RWPE2 (cell line): ENCODE results near the gene CTDP1.

ENCODE experiments used
- ATAC-seq: fragments of 200-7000 bp; cut with Tn5 transposase; 3 replicates; pipeline ENCODE4 v1.9.1; 2021; ENCODE audit warnings: low read depth
- DNase-seq: peaks from one replicate; pipeline ENCODE4 v3.0.0-alpha.2; 2020; ENCODE audit warnings: low spot score
- H3K27ac ChIP-seq: fragments of 450-650 bp; 2 replicates; pipeline ENCODE4 v1.5.1; 2017; ENCODE audit warnings: mild to moderate bottlenecking; ENCODE audit not compliant: poor library complexity, severe bottlenecking
- H3K27me3 ChIP-seq: fragments of 250-450 bp; sonication (Bioruptor Pico); 2 replicates; pipeline ENCODE4 v1.5.1; 2021; ENCODE audit warnings: mild to moderate bottlenecking, moderate library complexity; ENCODE audit not compliant: insufficient read depth, poor library complexity, severe bottlenecking
- H3K36me3 ChIP-seq: fragments of 250-450 bp; sonication (Bioruptor Pico); 2 replicates; pipeline ENCODE4 v1.5.1; 2020; ENCODE audit warnings: low read depth, mild to moderate bottlenecking, moderate library complexity
- H3K4me1 ChIP-seq: fragments of 250-450 bp; sonication (Bioruptor Pico); 2 replicates; pipeline ENCODE4 v1.5.1; 2021; ENCODE audit warnings: mild to moderate bottlenecking, moderate library complexity; ENCODE audit not compliant: insufficient read depth, poor library complexity, severe bottlenecking
- H3K4me3 ChIP-seq: fragments of 250-450 bp; sonication (Bioruptor Pico); 2 replicates; pipeline ENCODE4 v1.5.1; 2021; ENCODE audit warnings: mild to moderate bottlenecking, moderate library complexity; ENCODE audit not compliant: severe bottlenecking
- H3K9me3 ChIP-seq: fragments of 250-450 bp; sonication (Bioruptor Pico); 2 replicates; pipeline ENCODE4 v1.5.1; 2021; ENCODE audit warnings: mild to moderate bottlenecking, moderate library complexity; ENCODE audit not compliant: severe bottlenecking
- TF ChIP-seq, protein P1 (sequence below): fragments of 450-650 bp; IDR thresholded peaks from one replicate; pipeline ENCODE4 v1.5.1; 2017; ENCODE audit warnings: mild to moderate bottlenecking, moderate library complexity; ENCODE audit not compliant: poor library complexity, severe bottlenecking

CTDP1 gene

DNA sequence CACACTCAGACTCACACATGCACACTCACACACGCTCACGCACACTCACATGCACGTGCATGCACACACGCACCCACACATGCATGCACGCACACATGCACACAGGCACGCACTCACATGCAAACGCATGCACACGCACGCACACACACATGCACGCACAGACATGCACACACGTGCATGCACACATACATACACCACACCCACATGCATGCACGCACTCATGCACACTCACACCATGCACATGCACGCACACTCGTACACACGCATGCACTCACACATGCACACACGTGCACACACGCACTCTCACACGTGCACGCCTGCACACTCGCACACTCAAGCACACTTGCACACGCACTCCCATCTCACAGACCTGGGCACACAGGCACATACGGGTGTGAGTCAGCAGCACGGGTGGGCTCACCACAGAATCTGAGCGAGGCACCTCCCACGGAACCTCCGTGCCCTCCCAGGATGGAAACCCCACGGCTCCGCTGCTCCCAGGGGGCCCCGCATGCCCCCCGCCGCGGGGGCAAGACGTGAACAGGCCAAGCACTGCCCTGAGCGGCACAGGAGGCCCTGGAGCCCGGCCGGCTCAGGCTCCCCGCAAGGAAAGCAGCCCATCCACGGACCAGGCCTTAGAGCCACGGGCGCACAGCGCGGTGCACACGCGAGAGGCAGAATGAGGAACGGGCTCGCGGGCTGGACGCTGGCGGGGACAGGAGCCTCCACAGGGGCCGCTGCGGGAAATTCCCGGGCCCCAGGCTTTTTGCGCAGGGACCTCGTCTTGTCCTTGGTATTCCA, 109.7 kb downstream of the CTDP1 start:
- no peak overlapping the region for H3K4me3 ChIP-seq
- peaks cover 21% of the 10 kb centered on the region for H3K4me1 ChIP-seq
- no peaks in the 10 kb centered on the region for H3K9me3 ChIP-seq
- ATAC-seq (no peak), DNase-seq (peak; percentile 52)
- H3K27me3 ChIP-seq = peaks cover 18% of the 10 kb centered on the region
- H3K27ac ChIP-seq = no peak overlapping the region
- TF ChIP-seq, protein P1, sequence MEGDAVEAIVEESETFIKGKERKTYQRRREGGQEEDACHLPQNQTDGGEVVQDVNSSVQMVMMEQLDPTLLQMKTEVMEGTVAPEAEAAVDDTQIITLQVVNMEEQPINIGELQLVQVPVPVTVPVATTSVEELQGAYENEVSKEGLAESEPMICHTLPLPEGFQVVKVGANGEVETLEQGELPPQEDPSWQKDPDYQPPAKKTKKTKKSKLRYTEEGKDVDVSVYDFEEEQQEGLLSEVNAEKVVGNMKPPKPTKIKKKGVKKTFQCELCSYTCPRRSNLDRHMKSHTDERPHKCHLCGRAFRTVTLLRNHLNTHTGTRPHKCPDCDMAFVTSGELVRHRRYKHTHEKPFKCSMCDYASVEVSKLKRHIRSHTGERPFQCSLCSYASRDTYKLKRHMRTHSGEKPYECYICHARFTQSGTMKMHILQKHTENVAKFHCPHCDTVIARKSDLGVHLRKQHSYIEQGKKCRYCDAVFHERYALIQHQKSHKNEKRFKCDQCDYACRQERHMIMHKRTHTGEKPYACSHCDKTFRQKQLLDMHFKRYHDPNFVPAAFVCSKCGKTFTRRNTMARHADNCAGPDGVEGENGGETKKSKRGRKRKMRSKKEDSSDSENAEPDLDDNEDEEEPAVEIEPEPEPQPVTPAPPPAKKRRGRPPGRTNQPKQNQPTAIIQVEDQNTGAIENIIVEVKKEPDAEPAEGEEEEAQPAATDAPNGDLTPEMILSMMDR = no peak
- no peaks in the 10 kb centered on the region for H3K36me3 ChIP-seq

DNA sequence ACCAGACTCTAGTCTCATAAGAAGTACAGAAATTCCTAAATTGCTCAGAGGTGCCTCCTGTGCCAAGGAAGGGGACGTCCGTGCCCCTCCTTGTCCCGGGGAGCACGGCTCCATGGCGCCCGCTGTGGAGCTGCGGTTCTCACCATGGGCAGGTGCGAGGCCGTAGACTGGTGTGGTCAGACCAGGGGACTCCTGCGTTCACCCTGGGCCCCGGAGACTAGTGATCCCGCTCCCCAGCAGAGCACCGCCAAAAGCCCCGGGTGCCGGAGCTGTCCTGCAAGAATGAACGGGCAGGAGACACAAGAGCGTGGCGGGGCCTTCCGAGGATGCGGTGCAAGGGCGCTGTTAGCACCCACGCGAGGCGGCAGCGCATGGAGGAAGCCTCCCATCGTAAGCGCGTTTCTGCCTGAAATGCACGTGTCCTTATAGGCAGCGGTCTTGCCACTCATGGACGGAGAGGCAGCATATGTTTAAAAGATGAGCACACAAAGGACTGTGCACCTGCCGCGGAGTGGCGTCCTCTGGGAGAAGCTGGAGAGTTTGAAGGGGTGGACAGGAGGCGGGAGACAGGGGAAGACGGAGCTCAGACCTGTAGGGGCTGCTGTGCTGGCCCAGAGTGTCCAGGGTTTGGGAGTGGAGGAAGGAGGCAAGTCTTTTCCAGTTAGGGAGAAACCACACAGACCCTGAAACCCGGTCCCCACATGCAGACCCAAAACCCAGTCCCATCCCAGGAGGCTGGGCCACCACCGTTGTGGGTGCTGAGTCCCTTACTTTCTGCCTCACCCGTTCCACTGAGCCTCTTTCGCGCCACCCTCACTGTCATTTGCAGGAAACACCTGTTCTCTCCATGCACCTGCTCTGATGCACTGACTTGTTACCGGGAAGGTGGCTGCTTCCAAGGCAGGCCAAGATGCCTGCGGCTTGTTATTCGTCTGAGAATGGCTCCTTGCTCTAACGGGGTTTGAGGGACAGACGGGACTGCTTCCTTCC, 110.6 kb downstream of the CTDP1 start:
- peak overlapping the region; percentile 79 for H3K27ac ChIP-seq
- DNase-seq = peak; percentile 61
- H3K4me3 ChIP-seq = no peak overlapping the region
- no peaks in the 10 kb centered on the region for H3K9me3 ChIP-seq
- TF ChIP-seq, protein P1 = no peak
- H3K4me1 ChIP-seq = peaks cover 21% of the 10 kb centered on the region
- ATAC-seq = no peak
- peaks cover 18% of the 10 kb centered on the region for H3K27me3 ChIP-seq
- no peaks in the 10 kb centered on the region for H3K36me3 ChIP-seq

DNA sequence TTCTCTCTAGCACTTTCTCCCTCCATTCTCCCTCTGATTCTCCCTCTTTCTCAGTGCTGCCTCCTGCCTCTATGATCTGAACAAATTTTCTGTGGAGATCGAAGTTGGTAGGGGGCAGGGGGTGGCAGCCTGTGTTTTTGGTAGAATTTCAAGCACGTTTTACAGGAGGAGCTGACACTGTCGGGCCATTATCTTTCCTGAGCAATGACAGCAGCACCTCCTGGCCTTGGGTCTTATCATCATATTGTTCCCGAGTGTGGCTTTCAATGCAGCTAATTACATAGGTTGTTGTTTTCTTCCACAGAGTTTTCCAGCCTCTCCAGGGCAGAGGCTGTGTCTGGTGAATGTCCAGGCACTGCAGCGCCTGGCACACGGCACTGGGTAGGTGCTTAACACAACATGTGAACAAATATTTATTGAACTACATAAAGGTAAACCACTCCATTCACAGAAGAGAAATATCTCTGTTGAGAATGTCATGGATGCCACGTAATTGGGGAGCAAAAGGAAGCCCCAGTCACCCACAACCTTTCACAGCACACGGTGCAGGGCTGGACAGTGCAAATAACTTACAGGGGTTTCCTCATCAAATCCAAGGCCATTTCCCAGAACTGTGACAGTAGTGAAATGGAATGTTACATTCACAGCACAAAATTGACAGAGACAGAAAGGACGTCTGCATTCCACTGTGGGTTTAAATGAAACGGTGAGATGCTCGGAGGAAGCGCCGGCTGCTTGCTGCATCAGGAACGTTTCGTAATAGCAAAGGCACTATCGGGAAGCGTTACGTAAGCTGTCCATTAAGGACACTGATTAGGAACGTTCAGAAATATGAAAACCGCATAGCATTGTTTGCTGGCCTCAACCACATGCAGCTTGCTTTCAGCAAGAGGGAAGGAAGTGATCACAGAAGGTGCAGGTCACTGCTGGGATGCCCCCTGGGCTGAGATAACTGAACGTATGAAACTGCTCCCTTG, 111.7 kb downstream of the CTDP1 start:
- TF ChIP-seq, protein P1 = no peak
- Histone ChIP-seq H3K9me3 (no peaks in the 10 kb centered on the region), H3K36me3 (no peaks in the 10 kb centered on the region), H3K4me3 (no peak overlapping the region), H3K27ac (peak overlapping the region; percentile 79), H3K27me3 (peaks cover 22% of the 10 kb centered on the region), H3K4me1 (peaks cover 25% of the 10 kb centered on the region)
- DNase-seq (no peak), ATAC-seq (peak; percentile 89)

DNA sequence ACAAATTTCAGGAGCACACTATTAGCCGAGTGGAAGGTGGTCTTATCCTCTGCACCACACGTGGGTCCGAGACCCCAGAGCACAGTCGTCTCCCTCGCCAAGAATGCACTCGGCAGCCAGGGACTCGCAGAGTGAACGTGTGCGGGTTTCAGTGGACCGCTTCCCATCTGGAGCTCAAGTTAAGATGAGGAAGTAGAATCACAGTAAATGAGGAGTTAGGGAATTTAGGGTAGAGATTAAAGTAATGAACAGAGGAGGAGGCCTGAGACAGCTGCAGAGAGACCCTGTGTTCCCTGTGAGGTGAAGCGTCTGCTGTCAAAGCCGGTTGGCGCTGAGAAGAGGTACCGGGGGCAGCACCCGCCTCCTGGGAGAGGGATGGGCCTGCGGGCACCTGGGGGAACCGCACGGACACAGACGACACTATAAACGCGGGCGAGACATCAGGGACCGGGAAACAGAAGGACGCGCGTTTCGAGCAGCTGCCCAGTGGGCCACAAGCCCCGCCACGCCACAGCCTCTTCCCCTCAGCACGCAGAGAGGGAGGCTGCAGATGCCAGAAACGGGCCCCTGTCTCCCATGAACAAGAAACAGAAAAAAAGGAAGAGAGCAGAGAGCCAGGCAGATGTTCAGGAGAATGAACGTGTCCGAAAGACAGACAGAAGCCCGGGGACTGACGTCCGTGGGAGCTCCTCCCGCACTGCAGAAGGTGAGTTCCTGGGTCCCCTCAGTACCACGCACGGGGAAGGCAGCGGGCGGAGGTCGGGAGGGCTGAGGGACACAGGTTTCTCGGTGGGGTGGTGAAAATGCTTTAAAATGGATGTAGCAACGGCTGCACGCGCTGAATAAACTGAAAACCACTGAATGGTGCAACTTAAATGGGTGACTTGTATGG, 112.7 kb downstream of the CTDP1 start:
- H3K4me1 ChIP-seq = peaks cover 18% of the 10 kb centered on the region
- peaks cover 24% of the 10 kb centered on the region for H3K27me3 ChIP-seq
- TF ChIP-seq, protein P1 = no peak
- H3K4me3 ChIP-seq = no peak overlapping the region
- ATAC-seq = no peak
- DNase-seq = peak; percentile 57
- no peaks in the 10 kb centered on the region for H3K9me3 ChIP-seq
- H3K36me3 ChIP-seq = no peaks in the 10 kb centered on the region
- peak overlapping the region; percentile 79 for H3K27ac ChIP-seq
